ENCODE data around the gene HDDC3.
A peak's percentile ranks its signal among the peaks of the same experiment; 100 is the strongest.

HDDC3 gene

DNA sequence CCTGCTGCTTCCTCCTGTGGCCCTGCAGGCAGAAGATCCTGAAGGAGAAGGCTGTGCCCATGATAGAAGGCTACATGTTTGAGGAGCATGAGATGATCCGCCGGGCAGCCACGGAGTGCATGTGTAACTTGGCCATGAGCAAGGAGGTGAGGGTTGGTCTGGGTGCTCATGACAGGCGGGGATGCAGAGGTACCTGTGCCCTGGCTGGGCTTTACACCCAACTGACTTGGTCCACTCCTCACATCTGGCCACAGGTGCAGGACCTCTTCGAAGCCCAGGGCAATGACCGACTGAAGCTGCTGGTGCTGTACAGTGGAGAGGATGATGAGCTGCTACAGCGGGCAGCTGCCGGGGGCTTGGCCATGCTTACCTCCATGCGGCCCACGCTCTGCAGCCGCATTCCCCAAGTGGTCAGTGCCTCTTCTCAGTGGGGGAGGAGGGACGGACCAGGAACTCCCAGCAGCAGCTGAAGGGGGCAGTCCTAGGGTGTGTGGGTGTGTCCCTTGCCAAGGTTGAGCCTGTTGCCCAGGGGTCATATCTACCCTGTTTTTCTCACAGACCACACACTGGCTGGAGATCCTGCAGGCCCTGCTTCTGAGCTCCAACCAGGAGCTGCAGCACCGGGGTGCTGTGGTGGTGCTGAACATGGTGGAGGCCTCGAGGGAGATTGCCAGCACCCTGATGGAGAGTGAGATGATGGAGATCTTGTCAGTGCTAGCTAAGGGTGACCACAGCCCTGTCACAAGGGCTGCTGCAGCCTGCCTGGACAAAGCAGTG, 20.7 kb upstream of the HDDC3 start:
- DNase-seq = no peak

DNA sequence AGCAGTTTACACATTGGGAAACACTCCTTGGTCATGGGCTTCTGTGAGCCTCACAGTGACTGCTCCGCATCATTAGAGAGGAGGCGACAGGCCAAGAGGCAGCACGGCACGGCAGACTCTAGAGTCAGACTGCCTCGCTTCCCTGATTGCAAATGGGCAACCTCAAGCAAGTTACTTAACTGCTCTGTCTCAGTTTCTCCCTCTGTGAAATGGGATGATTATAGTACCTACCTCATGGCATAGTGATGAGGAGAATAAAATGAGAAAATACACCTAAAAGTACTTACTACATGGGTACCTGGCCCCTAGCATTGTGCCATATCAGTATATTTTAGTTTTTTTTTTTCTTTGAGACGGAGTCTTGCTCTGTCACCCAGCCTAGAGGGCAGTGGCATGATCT, 18.3 kb upstream of the HDDC3 start:
- no peak for DNase-seq

DNA sequence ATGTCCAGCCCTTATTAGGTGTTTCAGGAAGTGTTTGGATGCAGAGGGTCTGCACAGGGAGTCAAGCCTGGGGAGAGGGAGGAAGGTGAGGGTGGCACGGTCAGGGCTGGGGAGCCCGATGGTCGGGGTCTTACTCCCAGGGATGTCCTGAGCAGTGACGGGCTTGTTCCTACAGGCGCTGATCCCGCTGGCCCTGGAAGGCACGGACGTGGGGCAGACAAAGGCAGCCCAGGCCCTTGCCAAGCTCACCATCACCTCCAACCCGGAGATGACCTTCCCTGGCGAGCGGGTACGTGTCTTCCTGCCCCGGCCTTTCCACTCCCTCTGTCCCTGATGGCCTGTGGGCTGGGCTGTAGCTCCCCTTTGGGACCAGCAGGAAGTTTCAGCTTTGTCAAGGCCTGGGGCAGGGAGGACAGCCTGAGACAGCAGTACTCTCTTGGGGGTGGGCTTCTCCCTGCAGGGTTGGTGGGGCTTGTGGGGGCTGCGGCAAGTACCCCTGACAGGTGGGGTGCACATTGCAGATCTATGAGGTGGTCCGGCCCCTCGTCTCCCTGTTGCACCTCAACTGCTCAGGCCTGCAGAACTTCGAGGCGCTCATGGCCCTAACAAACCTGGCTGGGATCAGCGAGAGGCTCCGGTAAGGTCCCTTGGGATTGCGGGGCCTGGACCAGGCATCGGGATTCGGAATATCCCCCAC, 17.8 kb upstream of the HDDC3 start:
- no peak for DNase-seq

DNA sequence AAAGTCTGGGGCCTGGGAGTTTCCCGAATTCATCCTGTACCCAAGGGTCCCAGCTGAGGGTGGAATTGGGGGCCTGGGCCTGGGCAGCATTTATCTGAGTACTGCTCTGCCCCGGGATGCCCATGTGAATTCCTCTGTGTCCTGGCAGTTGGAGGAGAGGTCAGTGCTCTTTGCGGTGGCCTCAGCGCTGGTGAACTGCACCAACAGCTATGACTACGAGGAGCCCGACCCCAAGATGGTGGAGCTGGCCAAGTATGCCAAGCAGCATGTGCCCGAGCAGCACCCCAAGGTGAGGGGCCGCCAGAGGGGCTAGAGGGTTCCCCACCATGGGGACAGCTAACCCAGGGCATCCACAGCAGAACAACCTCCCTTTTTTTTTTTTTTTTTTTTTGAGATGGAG, 16.2 kb upstream of the HDDC3 start:
- no peak for DNase-seq

DNA sequence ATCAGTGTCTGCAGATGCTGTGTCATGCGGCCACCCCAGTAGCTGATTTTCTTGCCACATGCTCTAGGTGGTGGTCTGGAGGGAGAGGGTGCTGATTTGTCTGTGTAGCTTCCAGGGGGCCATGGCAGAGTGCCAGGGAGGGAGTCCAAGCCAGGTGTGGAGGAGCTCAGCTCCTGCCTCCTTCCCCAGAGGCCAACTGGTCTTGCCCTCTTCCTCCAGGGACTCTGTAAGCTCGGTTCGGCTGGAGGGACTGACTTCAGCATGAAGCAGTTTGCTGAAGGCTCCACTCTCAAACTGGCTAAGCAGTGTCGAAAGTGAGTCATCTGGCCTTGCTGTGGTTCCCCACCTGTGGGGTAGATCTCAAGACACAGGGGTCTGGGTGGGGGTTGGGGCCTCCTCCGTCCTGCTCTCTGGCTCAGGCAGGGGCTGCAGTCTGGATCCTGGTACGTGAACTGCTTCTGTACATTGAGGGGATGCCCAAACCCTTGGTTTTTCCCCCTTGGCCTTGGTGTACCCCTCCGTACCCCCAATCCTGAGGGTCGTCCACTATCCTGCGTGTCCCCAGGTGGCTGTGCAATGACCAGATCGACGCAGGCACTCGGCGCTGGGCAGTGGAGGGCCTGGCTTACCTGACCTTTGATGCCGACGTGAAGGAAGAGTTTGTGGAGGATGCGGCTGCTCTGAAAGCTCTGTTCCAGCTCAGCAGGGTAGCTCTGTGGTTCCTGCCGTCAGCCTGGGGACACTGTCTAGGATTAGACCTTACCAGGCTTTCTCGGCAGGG, 15.4 kb upstream of the HDDC3 start:
- DNase-seq = no peak

DNA sequence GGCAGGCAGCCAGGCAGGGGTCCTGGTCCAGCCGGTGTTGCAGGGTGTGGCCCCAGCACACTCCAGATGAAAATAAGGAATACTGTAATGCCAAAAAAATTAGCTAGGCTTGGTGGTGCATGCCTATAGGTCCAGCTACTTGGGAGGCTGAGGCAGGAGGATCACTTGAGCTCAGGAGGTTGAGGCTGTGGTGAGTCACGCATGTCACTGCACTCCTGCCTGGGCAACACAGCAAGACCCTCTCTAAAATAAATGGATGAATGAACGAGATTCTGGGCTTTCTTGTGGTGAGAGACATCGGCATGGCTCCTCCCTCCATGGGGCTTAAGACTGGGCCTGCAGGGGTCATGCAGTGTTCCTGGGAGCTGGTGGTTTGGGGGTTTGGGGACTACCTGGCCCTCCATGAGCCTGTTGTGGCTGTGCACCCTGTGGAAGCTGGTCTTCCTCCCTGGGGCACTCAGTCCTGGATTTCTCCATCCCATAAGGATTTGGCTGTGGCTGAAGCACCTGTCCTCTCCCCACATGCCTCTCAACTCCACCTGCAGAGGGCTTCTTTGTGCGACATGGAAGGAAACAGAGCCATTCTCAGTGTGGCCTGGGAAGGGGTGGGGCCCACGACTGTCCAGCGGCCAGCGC, 14.7 kb upstream of the HDDC3 start:
- DNase-seq = no peak

DNA sequence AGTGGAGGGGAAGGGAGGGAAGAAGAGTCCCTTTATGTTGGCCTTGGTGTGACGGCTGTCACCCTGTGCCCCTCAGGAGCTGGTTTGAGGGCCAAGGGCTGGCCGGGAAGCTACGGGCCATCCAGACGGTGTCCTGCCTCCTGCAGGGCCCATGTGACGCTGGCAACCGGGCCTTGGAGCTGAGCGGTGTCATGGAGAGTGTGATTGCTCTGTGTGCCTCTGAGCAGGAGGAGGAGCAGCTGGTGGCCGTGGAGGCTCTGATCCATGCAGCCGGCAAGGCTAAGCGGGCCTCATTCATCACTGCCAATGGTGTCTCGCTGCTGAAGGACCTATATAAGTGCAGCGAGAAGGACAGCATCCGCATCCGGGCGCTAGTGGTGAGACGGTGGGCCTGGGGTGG, 14.2 kb upstream of the HDDC3 start:
- DNase-seq = no peak

DNA sequence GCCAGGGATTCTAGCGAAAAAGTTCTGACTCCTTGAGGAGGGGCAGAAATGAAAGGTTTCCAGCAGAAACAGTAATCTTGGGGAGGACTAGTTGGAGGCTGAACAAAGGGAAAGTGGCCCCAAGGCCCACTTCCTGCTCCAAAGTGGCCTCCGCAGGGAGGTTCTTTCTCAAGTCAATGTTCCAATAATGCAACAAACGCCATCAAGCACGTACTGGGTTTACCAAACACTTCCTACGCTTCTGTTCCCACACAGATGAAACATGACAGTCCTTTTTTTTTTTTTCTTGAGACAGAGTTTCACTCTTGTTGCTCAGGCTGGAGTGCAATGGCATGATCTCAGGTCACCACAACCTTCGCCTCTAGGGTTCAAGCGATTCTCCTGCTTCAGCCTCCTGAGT, 12.7 kb upstream of the HDDC3 start:
- no peak for DNase-seq

DNA sequence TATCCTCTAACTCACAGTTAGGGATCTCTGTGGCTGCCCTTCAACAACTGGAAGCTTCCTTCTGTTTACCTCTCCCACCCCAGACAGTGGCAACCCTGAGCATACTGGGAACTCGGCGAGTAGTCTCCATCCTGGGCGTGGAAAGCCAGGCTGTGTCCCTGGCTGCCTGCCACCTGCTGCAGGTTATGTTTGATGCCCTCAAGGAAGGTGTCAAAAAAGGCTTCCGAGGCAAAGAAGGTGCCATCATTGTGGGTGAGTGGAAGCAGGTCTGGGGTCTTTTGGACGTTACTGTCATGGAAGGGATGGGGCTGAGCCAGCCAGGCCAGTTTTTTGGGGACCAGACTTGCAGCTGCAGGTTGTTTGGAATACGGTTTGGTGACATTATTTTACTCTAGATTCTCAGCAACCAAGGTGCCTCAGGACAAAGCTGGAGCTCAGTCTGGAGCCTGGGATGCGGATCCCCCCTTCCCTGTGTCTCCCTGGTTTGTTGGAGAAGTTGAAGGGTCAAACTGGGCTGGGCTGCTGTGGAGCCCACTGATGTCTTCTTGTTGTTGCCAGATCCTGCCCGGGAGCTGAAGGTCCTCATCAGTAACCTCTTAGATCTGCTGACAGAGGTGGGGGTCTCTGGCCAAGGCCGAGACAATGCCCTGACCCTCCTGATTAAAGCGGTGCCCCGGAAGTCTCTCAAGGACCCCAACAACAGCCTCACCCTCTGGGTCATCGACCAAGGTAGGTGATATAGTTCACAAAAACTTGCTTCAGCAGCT, 10.2 kb upstream of the HDDC3 start:
- DNase-seq = no peak

DNA sequence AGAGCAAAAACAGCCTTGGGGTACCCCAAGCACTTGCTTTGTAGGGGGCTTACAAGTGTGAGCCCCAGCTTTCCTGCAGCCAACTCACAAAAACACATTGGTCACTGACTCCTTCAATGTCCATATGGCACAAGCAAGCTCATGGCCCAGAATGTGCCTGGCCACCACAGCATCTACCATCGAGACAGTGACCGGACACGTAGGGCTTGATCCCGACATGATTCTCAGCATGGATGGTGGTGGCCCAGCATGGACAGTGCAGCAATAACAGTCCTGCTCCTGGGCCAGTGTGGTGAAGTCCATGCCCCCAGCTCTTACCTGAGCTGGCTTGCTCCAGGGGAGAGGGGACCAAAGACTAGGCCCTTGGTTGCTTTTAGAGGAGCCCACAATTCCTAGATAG, 8.7 kb upstream of the HDDC3 start:
- DNase-seq = no peak

DNA sequence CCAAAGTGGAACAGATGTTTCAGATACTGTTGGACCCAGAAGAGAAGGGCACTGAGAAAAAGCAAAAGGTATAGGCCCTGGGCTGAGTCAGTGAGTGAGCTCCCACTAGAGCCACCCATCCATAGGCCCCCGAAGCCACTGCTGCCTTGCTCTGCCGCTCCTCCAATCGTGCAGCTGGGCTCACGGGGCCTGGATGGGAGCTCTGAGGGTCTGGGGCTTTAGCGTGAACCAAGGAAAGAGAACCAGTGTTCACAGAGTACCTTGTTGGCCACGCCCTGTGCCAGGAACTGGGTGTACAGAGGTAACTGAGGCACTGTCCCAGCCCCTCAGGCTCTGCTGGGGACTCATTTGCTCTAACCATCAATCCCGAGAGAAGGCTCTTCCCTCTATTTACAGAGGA, 7.4 kb upstream of the HDDC3 start:
- no peak for DNase-seq

DNA sequence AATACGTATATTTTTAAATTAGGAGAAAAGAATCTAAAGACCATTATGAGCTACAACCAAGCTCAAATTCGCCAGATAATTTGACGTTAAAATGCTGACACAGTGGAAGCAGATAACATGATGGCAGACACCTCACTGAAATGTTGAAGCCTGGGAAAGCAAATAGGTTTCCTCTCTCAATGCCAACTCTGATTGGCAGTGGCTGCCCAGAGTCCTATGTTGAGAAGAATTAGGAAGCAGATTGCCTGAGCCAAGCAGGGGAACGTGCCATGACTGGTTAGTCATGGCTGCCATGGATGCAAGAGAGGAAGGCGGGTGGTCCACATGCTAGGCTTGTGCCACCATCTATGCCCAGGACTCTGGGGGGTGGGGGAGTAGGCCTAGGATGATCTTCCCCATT, 5.9 kb upstream of the HDDC3 start:
- no peak for DNase-seq

DNA sequence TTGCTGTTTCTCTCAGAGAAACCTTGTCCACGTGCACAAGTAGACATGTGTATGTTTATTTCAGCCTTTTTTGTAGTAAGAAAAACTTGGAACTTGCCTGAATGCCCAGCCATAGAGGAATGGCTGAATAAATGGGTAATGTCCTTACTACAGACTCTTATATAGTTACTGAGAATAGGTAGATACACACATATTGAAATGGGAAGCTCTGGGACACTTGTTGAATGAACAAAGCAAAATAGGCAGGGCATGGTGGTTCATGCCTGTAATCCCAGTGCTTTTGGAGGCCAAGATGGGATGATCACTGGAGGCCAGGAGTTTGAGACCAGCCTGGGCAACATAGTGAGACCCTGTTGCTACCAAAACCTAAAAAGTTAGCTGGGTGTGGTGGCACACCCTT, 4.5 kb upstream of the HDDC3 start:
- DNase-seq = no peak

DNA sequence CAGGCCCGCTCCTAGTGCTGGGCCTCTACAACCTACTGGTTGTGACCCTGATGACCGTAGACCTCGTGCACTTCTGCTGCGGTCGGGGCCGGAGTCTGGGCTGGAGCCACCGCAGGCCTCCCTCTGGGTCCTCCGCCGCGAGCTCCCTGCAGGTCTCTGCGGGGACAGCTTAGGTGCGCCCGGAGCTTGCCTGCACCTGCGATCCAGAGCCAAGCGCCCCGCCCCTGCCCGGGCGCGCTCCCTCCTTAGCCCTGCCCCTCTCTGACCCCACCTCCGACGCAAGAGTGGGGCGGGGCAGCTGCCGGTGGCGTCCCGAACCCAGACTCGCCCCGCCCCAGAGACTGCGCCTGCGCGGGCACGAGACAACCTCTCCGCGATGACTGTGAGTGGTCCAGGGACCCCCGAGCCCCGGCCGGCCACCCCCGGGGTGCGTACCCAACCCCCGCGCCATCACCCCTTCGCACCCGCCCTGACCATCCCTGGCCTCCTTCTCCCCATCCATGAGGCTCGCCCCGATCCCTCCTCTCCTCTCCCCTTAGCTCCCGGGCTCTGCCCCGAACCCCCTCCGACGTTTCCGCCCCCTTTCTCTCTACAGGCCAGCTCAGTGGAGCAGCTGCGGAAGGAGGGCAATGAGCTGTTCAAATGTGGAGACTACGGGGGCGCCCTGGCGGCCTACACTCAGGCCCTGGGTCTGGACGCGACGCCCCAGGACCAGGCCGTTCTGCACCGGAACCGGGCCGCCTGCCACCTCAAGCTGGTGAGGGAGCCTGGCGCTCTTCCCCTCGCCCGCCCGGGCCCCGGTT, 2.8 kb upstream of the HDDC3 start, which contains the start of gene UNC45A:
TSS of gene UNC45A (plus strand) at position 337 of the 803 bp plus-strand sequence. CDS start at position 377, 40 bp downstream.
- peak; percentile 98 for DNase-seq

DNA sequence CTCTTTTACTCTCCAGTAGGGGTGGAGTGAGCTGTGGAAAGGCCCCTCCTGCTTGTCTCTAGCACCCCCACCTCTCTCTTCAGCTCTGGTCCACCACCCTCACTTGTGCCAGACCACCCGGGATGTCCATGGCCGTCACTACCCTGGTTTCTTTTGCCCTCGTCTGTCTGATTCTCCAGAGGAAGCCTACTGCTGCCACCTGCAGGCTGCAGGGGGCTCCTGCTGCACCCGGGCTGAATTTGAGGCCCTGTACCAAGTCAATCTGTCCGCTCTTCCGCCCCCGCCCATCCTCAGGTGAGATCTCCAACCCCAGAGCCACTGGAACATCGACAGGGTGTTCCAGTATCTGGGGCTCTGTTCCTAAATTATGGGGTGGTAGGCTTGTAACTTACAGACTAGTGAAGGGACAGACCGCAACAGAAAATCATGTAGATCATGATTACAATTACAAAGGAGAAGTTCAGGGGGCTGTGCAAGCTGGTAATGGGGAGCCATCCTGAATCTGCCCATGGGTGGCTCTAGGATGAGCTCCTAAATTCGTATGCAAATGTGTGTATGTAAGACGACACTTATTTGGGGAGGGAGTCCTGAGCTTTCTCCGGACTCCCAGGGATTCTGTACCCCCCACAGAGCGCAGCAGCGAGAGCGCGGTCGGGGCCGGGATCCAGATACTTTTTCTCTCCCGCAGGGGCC, 2.1 kb upstream of the HDDC3 start:
- DNase-seq = peak; percentile 84

DNA sequence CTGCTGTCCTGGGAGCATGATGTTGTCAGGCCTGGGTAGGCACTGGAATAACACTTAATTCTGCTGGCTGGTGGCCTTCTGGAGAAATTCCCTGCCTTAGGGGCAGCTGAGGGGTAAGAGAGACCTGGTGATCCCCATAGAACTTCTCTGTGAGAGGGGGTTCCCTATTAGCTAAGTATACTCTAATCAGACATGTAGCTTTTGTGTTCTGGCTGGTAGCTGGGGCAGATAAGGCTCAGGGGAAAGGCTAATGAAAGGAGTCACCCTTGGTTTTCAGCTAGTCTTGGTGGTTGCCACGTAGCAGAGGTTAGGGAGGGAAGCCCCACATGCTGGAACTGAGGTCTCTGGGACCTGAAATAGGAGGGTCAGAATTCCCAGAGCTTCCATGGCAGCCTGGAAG, 952 bp upstream of the HDDC3 start:
- no peak for DNase-seq

DNA sequence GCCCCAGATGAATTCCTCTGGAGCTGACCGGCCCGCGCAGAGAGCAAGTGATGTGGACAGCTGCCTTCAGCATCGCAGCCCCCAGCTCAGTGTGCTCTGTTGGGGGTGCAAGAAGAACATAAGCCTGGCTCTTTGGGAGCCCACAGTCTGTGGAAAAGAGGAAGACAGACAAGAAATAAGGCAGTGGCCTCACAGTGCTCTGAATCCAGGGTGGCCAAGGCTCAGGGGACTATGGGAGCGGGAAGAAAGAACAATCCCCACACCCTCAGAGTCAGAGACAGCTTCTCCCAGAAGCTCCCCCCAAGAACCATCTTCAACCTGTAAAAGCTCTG, 277 bp upstream of the HDDC3 start:
- DNase-seq = no peak

DNA sequence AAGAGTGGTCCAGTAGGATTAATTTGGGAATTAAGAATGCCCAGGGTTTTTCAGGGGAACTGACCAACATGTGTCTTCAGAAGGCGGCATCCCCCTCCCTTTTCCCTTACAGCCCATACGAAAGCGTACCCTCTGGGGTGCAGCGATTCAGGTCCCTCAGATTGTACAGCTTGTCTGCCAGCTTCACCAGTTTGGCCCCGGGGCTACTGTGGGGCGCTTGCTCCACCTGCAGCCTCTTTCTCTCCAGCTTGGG, 848 bp downstream of the HDDC3 start:
- DNase-seq = no peak

DNA sequence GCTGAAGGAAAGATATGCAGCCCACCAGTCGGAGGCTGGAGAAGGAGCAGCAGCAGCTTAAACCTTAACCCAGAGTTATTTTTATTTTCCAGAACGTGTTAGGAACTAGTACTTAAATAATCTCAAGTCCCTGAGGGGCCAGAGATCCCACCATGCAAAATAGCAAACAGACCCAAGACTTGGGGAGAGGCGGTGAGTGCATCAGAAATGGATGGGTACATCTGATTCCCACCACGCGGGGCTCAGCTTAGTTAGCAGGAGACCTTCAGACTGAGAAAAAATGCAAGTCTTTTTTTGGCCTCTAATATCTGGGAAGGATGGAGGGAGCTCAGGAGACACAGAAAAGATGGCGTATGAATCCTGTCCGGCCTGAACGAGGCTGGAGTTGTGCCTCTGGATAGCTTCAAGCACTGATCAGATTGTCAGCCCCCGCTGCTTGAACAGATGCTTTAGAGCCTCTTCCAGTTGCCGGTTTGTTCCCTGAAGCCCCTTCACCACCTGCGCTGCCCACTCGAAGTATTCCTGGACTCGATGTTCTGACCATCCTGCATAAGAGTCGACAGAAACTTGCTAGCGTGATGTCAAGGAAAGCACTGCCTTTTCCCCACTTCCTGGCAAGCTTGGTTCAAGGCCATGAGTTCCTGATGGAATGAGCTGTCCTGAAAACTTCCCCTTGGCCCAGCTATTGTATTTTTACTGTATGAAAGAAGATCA, 1.3 kb downstream of the HDDC3 start:
- DNase-seq = no peak

DNA sequence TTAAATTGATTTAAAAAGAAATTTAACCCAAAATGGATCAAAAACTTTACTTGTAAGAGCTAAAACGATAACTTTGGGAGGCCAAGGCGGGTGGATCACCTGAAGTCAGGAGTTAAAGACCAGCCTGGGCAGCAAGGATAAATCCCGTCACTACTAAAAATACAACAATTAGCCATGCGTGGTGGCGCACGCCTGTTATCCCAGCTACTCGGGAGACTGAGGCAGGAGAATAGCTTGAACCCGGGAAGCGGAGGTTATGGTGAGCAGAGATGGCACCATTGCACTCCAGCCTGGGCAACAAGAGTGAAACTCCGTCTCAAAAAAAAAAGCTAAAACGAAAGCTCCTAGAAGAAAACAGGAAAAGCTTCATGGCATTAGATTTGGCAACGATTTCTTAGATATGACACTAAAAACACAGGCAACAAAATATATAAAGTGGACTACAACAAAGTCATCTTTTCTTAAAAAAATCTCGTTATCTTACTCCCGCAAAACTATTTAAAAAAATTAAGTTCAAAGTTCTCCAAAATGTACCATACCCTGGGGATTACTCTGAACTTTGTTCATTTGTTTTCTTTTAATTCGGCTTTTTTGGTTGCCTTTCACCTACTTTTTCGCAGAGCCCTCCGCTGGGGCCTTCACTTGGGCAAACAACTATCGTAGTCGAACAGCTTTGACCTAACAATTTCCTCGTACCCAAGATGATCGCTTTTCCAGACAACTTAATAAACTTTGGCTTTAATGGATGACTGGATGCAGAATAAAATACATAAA, 2.9 kb downstream of the HDDC3 start:
- no peak for DNase-seq

Measured in activated CD8-positive, alpha-beta memory T cell treated with anti-CD3 and anti-CD28 coated beads, Interleukin-2, amount 50 U/mL, for 4 hours (primary cell).